Measurements from ENCODE around the gene POGZ.

GRCh38 chr1:151444783-151445177 is 14.5 kb downstream of the POGZ start:
- no peak for TF ChIP-seq CTCF (conservative IDR thresholded peaks at IDR 0.05 in 1 of 2, IDR thresholded peaks at IDR 0.05 in 1 of 2; ENCODE audit: extremely low read depth in 1 of 2, insufficient read depth in 1 of 2, low read depth in 1 of 2, low read length in 2 of 2)
- no peak for TF ChIP-seq EZH2 (IDR thresholded peaks at IDR 0.05; ENCODE audit: borderline replicate concordance, low read length)
